SK-N-SH (cell line): ENCODE data around the gene DZIP1. TPM values are rescaled to one million over a fixed set of nuclear protein-coding genes. Genes with fewer than 3 reads are reported as not detected.

Experiments
- CTCF ChIA-PET: fragments of 300-600, 350-600 bp; formaldehyde crosslinking; extraction: SDS; loops from one replicate; lab custom pipeline; 2021; lab: Yijun Ruan, JAX
- POLR2A ChIA-PET: fragments of 350-600 bp; sonication (Branson Sonifier 250); formaldehyde crosslinking; extraction: SDS; loops from one replicate; lab custom pipeline; 2020; ENCODE audit warnings: antibody characterized with exemption, inconsistent platforms; lab: Yijun Ruan, JAX
- DNase-seq: peaks from one replicate; pipeline ENCODE4 v3.0.0; 2012
- H2AFZ ChIP-seq: fragments of 200-600 bp; sonication (generic); 2 replicates; pipeline ENCODE4 v1.8.1; 2016; ENCODE audit warnings: antibody characterized with exemption, mild to moderate bottlenecking, low read depth
- H3F3A ChIP-seq: fragments of 200-600 bp; sonication (generic); replicated peaks from 2 replicates; pipeline ENCODE3; 2016; ENCODE audit warnings: antibody characterized with exemption, mild to moderate bottlenecking; ENCODE audit not compliant: insufficient read depth
- H3K27ac ChIP-seq, 2 experiments: fragments of 200-500 bp in 1 of 2; fragments of 200-600 bp in 1 of 2; sonication (Bioruptor generic) in 1 of 2; sonication (generic), shearing (Covaris generic) in 1 of 2; 2 replicates each; pipeline versions ENCODE4 v1.5.1 to v1.6.1; 2014 to 2016; ENCODE audit warnings: low read depth in 2 of 2, inconsistent platforms in 1 of 2, low read length in 1 of 2, mild to moderate bottlenecking in 1 of 2, mixed read lengths in 1 of 2
- H3K27me3 ChIP-seq: fragments of 200-600 bp; sonication (generic), shearing (Covaris generic); 2 replicates; pipeline ENCODE4 v1.6.1; 2016; ENCODE audit warnings: mixed run types; ENCODE audit not compliant: insufficient read depth
- H3K36me3 ChIP-seq, 2 experiments: fragments of 200-500 bp in 1 of 2; fragments of 200-600 bp in 1 of 2; sonication (Bioruptor generic) in 1 of 2; sonication (generic) in 1 of 2; replicated peaks in 1 of 2; 2 replicates each; pipeline versions ENCODE3 to v1.5.1; 2014 to 2016; ENCODE audit warnings: low read length in 1 of 2, mild to moderate bottlenecking in 1 of 2; ENCODE audit not compliant: insufficient read depth in 2 of 2, control insufficient read depth in 1 of 2
- H3K4me1 ChIP-seq, 2 experiments: fragments of 200-500 bp in 1 of 2; fragments of 200-600 bp in 1 of 2; sonication (Bioruptor generic) in 1 of 2; sonication (generic), shearing (Covaris generic) in 1 of 2; 2 replicates each; pipeline versions ENCODE4 v1.5.1 to v1.6.1; 2014 to 2016; ENCODE audit warnings: low read depth in 1 of 2, low read length in 1 of 2, mixed run types in 1 of 2; ENCODE audit not compliant: insufficient read depth in 2 of 2, control insufficient read depth in 1 of 2
- H3K4me2 ChIP-seq: fragments of 200-600 bp; sonication (generic), shearing (Covaris generic); 2 replicates; pipeline ENCODE4 v1.6.1; 2017; ENCODE audit warnings: mixed run types
- H3K4me3 ChIP-seq, 2 experiments: fragments of 200-500 bp in 1 of 2; fragments of 200-600 bp in 1 of 2; sonication (Bioruptor generic) in 1 of 2; sonication (generic), shearing (Covaris generic) in 1 of 2; 2 replicates each; pipeline versions ENCODE4 v1.5.1 to v1.8.1; 2014 to 2016; ENCODE audit warnings: low read depth in 2 of 2, inconsistent platforms in 1 of 2, low read length in 1 of 2, mild to moderate bottlenecking in 1 of 2, mixed read lengths in 1 of 2, moderate library complexity in 1 of 2
- H3K79me2 ChIP-seq: fragments of 200-600 bp; sonication (generic); 2 replicates; pipeline ENCODE4 v1.8.1; 2017; ENCODE audit warnings: mild to moderate bottlenecking; ENCODE audit not compliant: insufficient read depth
- H3K9ac ChIP-seq: fragments of 200-600 bp; sonication (generic); 2 replicates; pipeline ENCODE4 v1.6.1; 2017; ENCODE audit warnings: mixed run types
- H3K9me2 ChIP-seq: fragments of 200-600 bp; sonication (generic); 2 replicates; pipeline ENCODE4 v1.6.1; 2017; ENCODE audit warnings: mixed run types
- H3K9me3 ChIP-seq: fragments of 200-600 bp; sonication (generic); 2 replicates; pipeline ENCODE4 v1.6.1; 2017; ENCODE audit warnings: mixed run types, mild to moderate bottlenecking, moderate library complexity
- H4K20me1 ChIP-seq: fragments of 200-600 bp; sonication (generic); 2 replicates; pipeline ENCODE4 v1.6.1; 2017; ENCODE audit warnings: mild to moderate bottlenecking, mixed run types; ENCODE audit not compliant: insufficient read depth
- CHD2 ChIP-seq: fragments of 150-350 bp; IDR thresholded peaks from 2 replicates; pipeline ENCODE4 v1.6.1; 2018; ENCODE audit warnings: low read length; ENCODE audit not compliant: partially characterized antibody
- CTCF ChIP-seq: fragments of 200-600 bp; sonication (generic); IDR thresholded peaks from 2 replicates; pipeline ENCODE4 v1.6.1; 2017; ENCODE audit warnings: antibody characterized with exemption, mild to moderate bottlenecking, moderate library complexity
- ELF1 ChIP-seq: IDR thresholded peaks from 2 replicates; pipeline ENCODE4 v1.4.0; 2012
- FOXM1 ChIP-seq: IDR thresholded peaks from 2 replicates; pipeline ENCODE4 v1.4.0; 2012; ENCODE audit warnings: low read depth, mild to moderate bottlenecking
- GABPA ChIP-seq: IDR thresholded peaks from 2 replicates; pipeline ENCODE4 v1.4.0; 2012; ENCODE audit warnings: low read depth, mild to moderate bottlenecking
- GATA2 ChIP-seq: sonication (generic); formaldehyde crosslinking; IDR thresholded peaks from 2 replicates; pipeline ENCODE4 v1.5.0; 2020; ENCODE audit warnings: mild to moderate bottlenecking, missing genetic modification reagents
- REST ChIP-seq: IDR thresholded peaks from 2 replicates; pipeline ENCODE4 v1.6.1; 2012; ENCODE audit warnings: mild to moderate bottlenecking, low read depth, low read length, moderate library complexity
- RFX5 ChIP-seq: IDR thresholded peaks from 2 replicates; pipeline ENCODE4 v1.6.1; 2012; ENCODE audit warnings: mild to moderate bottlenecking, improper control_type of control experiment, low read length
- TAF1 ChIP-seq: IDR thresholded peaks from 2 replicates; pipeline ENCODE4 v1.6.1; 2012; ENCODE audit warnings: low read depth, mild to moderate bottlenecking, low read length, moderate library complexity, borderline replicate concordance
- YY1 ChIP-seq: IDR thresholded peaks from 2 replicates; pipeline ENCODE4 v1.4.0; 2012; ENCODE audit warnings: low read depth, mild to moderate bottlenecking
- WGBS: methylation state at CpG from one replicate; pipeline ENCODE4 v1.1.6; 2017; ENCODE audit warnings: low lambda C conversion rate; 5-methylcytosine and 5-hydroxymethylcytosine counted together
- polyA plus RNA-seq, 3 experiments: library from polyadenylated mRNA; depleted of rRNA; stranded (reverse); fragments of >200 nt; gene quantifications; 2 replicates each; pipeline ENCODE4 v1.2.3, GENCODE V29; 2012

Gene DZIP1
- polyA plus RNA-seq, 1 of the 3 experiments (the other 2 are of a cell fraction): 15.0 TPM

GRCh38 chr13:95656386-95657015 lies 12.0 kb upstream of the DZIP1 start:
- WGBS: 80% methylated on average over 3 of the region's 3 CpGs
- H3K79me2 ChIP-seq: no peaks in the 10 kb centered on the region
- CTCF ChIA-PET: no interaction called here

More at GRCh38 chr13:95656386-95657015, 12.0 kb upstream of the DZIP1 start:
- POLR2A ChIA-PET: no interaction called here
- no peak for DNase-seq
- Histone ChIP-seq H3K27me3 (no peaks in the 10 kb centered on the region), H3K27ac (no peak overlapping the region), H3K9ac (no peak overlapping the region), H3K9me3 (no peaks in the 10 kb centered on the region; the same call in 1 of the 2 replicates), H3K36me3 (no peaks in the 10 kb centered on the region), H2AFZ (no peak overlapping the region), H3F3A (no peaks in the 10 kb centered on the region), H3K9me2 (no peaks in the 10 kb centered on the region), H3K4me3 (no peak overlapping the region), H3K4me1 (peaks cover 0 to 2% of the 10 kb centered on the region in 2 experiments; a peak in 2 of 4 replicates), H4K20me1 (no peaks in the 10 kb centered on the region), H3K4me2 (no peak overlapping the region)
- TF ChIP-seq CTCF (no peak), REST (no peak), CHD2 (no peak), YY1 (no peak), RFX5 (no peak), ELF1 (no peak), TAF1 (no peak), GATA2 (CRISPR knock-in tag) (no peak), GABPA (no peak), FOXM1 (no peak)
